NCI-H2107 (cell line): ENCODE results near the gene KCNAB1.

Source experiments
- DNase-seq: peaks from one replicate; lab custom pipeline; 2025; lab: John Stamatoyannopoulos, UW

Gene KCNAB1

DNA sequence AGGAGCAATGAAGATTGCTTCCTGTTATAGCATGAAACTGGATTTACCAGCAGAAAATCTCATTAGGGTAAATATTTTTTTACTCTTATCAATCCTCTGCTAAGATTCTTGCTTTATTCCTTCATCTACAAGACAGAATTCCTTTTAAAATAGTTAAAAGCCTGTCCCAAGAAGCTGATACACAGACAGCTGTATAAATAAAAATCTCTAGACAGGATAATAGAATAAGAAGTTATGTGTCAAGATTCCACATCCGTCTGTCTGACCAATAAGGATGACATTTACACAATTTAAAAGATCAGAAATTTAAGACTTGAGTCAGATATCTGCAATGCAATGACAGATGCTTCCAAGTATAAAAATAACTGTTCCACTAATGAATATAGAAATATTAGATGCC is 376.9 kb downstream of the KCNAB1 start:
- no peak for DNase-seq

DNA sequence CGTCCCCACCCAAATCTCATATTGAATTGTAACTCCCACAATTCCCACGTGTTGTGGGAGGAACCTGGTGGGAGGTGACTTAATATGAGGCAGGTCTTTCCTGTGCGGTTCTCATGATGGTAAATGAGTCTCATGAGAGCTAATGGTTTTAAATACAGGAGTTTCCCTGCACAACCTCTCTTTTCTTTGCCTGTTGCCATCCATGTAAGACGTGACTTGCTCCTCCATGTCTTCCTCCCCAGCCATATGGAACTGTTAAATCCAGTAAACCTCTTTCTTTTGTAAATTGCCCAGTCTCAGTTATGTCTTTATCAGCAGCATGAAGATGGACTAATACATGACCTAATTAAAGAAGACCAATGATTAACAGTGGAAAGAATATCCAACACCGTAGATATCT is 377.9 kb downstream of the KCNAB1 start:
- no peak for DNase-seq

GRCh38 chr3:156507285-156507684 is 386.9 kb downstream of the KCNAB1 start:
- DNase-seq = no peak

DNA sequence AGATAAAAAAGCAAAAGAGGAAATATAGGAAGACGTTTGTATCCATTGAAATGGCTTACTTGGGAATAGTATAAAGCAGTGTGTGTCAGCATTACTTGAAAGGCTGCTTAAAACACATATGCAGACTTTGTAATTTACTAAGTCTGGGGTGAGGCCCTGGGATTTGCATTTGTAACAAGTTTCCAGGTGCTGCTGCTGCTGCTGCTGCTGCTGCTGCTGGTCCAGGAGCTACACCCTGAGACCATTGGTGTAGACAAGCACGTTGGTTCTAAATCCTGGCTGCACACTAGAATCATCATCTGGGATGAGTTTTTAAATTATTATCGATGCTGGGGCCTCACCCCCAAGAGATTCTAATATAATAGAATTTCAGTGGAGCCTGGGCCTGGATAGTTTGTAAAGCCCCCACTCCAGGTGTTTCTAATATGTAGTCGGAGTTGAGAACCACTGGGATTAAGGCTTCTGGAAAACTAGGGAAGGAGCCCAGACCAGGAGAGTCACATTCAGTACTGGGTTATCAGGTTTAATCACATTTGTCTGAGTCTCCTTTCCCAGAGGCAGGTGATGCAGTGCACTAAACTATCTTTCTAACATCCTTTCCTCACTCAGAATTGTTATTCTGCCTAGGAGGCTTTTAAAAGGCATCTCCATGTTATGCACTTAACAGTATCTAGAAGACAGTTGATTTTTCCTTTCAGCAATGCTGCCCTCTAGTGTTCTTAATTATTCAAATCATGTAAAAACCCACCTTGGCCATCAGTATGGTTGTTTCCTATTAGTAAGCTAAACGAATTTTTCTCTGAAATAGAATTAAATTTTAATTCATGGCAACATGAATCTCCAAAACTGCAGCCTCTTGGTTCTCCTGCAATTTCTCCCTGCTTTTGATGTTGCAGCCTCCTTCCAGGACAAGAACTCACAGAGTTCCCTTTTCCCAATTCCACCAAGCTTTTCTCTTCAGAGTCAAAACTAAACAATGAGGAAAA is 389.1 kb downstream of the KCNAB1 start:
- DNase-seq = peak; percentile 45

DNA sequence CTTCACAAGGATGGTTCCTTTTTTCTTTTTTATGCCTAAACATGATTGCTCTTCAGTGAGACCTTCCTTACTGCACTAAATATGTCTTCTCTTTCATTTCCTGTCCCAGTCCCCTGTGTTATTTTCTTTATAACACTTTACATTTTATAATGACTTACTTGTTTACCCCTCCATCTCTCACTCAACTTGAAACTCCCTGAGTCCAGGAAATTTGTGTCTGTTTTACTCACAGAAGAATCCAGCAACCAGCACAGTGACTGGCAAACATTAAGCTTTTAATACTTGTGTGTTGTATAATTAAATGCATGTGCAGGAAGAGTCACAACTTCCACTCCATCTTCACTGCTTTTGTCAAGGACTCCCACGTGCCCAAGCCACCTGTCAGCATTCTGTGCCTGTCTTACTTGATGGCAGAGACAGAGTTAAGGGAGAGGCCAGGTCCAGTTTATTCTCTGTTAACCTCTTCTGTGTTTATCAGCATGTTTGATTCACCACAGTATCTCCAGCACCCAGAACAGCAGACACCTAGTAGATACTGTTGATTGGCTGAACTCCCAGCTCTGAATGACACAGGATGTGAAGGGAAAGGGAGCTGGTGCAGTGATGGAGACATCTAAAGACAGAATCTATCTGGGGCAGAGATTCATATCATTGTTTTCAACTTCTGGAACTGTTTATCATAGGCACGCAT is 391.8 kb downstream of the KCNAB1 start:
- no peak for DNase-seq

GRCh38 chr3:156513619-156514018 is 393.2 kb downstream of the KCNAB1 start:
- no peak for DNase-seq

- DNase-seq = no peak
Measured at GRCh38 chr3:156516284-156516683, 395.9 kb downstream of the KCNAB1 start.

DNA sequence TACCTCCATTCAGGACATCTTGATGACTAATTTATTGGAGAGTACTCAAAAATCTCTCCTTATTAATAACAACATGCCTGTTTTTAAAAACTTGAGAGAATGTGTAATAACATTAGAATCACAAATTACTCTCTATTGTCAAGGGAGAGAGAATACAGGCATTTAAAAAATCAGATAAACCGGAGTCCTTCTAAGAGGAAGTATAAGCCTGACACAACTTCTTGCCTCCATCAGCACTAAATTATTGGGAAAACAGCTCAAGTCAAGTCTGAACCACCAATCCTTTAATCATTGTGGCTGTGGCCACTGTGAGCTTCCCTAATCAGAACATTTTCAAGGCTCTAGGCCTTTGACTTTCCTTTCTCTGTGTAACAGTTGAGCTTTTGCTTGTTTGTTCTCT is 396.6 kb downstream of the KCNAB1 start:
- no peak for DNase-seq

- no peak for DNase-seq
Measured at GRCh38 chr3:156518726-156519125, 398.3 kb downstream of the KCNAB1 start.

- DNase-seq = no peak
Measured at GRCh38 chr3:156519758-156520162, 399.4 kb downstream of the KCNAB1 start.

DNA sequence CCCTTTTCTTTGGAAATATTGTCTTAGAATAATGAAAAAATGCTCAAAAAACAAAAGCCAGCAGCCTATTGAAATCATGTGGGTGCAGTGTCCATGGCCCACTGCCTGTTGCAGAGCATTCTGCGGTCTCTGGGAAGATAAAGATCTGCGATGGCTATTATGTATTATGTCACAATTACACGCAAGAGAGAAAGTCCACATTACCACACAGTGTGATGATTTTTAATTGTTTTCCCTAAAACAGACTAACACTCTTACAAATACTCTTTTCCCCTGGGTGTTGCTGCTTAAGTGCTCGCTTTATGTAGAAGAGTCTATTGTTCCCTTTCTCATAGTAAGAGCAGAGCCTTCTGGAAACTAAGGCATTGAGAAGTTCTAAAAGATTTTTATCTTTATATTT is 402.3 kb downstream of the KCNAB1 start:
- no peak for DNase-seq

DNA sequence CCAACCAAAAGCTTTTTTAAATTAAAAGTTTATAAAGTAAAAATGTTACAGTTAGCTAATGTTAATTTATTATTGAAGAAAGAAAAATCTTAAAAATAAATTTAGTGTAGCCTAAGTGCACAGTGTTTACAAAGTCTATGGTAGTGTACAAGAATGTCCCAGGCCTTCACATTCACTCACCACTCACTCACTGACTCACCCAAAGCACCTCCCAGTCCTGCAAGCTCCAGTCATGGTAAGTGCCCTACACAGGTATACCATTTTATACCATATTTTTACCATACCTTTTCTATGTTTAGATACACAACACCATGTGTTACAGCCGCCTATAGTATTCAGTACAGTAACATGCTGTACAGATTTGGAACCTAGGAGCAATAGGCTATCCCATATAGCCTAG is 405.4 kb downstream of the KCNAB1 start:
- DNase-seq = no peak

DNA sequence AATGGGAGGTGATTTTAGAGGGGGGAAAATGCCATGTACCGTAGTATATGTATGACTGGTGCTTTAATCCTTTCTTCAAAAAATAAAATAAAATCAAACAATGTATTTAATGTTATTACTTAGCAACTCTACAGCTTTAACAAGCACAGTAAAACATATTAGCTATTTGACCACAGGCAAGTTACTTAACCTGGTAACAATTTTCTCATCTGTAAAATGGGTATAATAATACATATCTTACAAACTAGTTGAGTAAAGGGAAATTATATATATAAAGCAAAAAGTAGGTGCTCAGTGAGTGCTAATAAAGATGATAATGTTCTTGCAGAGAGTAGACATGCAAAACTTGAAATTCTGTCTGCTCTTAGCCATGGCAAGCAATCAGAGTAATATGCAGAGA is 406.7 kb downstream of the KCNAB1 start:
- no peak for DNase-seq

DNA sequence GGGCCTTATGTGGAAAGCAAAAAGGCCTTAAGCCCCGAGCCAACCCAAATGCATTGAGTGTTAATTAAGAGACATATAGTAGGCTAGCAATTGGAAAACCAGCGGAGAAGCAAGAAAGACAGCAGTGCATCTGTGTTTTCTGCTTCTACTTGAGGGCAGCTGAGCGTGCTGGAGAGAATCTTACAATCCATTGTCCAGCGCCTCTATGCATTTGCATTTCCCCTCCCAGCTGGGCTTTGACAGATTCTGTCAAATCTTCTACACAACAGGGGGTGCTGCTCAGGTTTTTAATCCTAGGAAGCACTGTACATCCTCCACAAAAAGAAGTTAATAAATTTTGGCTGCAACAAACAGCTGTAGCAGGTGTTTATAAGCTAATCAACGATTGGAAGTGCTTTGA is 410.6 kb downstream of the KCNAB1 start:
- DNase-seq = no peak

DNA sequence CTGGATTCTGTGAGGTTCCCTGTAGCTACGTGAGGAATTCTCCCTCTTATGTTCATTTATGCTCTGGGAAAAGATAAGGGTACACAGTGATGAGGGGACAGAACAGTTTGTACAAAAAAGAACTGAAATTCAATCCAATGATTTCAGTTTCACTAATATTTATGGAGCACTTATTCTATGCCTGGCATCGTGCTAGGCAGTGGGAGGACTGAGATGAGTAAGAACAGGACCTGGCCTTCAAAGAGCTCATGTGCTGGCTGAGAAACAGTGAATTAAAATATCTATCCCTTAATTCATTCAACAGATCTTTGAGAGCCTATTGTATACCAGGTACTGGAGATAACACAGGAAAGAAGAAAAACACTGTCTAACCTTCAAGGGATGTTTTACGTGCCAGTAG is 412.4 kb downstream of the KCNAB1 start:
- DNase-seq = no peak

DNA sequence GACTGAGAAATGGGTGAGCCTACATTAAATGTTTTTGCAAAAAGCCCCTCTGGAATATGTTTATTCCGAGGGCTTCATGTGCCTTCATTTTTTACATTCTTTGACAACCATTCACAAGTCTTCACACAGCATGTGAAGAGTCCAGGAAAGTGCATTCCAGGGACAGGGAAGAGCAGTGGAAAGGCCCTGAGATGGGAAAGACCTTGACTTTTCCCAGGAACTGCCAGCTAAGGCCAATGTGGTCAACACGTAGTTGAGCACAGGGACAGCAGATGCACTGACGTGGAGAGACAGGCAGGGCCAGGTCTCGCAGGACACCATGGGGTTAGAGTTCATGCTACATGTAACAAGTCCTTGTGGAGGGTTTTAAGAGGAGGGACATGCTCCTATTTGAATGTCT is 412.8 kb downstream of the KCNAB1 start:
- DNase-seq = no peak

DNA sequence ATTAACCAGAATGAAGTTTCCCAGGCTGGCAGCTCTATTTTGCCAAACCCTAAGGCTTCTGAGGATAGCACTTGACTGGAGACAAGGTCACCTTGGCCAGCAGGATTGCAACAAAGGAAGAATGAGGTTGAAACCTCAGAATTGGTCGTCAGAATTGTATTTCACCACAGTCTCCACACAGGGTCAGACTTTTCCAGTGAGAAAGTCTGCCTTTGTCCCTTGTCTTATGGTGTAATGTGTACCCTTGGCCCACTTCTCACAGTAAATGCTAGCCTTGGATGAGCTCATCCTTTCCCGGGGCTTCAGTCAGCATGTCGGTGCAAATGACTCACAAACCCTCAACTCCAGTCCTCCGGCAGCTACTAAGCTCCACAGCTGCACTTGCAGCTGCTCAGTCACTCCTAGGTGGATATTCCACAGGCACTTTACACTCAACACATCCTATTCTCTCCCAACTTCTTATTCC is 414.8 kb downstream of the KCNAB1 start:
- DNase-seq = no peak

DNA sequence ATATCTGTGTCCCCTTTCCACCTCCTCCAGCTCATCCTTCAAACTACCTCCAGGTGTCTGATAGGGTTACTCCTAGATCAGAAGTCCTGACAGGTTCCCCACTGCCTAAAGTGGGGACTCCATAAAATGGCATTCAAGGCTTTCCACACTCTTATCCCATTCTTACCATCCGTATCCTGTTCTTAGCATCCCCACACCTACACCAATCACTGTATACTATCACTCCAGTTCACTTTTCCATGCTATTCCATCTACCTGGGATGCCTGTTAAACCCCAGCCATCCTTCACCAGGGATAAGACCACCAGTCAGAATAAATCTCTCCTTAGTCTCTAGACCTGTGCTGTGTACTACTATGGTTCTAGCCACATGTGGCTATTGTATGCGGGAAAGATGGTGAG is 415.4 kb downstream of the KCNAB1 start:
- DNase-seq = no peak

DNA sequence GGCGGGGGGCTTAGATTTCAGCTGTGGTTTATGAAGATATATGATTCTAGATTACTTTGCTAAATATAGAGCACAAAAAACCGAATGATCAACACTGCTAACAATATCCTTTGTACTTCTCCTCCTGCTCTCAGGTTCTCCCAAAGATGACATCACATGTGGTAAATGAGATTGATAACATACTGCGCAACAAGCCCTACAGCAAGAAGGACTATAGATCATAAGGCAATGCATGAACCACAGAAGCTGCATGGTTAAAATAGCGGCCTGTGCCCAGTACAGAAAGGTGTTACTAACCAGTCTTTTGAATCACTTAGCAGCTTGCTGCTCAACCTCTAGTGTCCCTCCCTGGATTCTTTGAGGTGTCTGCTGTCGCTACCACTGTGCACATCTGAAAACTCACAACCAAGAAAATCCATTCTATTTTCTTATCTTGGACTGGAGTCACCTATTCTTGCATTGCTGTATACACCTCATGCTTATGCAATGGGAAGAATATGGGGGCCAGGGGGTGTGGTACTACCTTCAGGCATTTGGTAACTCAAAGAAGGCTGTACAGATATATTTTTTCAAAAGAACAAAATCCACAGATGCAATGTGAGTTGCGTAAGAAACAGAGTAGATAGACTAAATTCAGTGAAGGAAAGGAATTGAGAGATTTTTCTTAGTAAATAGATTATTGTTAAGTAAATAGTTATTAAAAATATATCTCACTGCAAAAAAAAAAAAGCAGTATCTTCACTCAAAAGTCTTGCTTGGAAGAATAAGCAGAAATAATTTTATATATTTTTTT is 416.3 kb downstream of the KCNAB1 start:
- DNase-seq = no peak

GRCh38 chr3:156539051-156539450 is 418.7 kb downstream of the KCNAB1 start:
- DNase-seq = no peak

GRCh38 chr3:156539802-156540201 is 419.4 kb downstream of the KCNAB1 start:
- DNase-seq = no peak
